ENCODE data around the gene RARB. TPM values are rescaled to one million over a fixed set of nuclear protein-coding genes. Genes with fewer than 3 reads are reported as not detected.

The RARB gene
- total RNA-seq, 1 donor from 2014 or later: 5.6 TPM

DNA sequence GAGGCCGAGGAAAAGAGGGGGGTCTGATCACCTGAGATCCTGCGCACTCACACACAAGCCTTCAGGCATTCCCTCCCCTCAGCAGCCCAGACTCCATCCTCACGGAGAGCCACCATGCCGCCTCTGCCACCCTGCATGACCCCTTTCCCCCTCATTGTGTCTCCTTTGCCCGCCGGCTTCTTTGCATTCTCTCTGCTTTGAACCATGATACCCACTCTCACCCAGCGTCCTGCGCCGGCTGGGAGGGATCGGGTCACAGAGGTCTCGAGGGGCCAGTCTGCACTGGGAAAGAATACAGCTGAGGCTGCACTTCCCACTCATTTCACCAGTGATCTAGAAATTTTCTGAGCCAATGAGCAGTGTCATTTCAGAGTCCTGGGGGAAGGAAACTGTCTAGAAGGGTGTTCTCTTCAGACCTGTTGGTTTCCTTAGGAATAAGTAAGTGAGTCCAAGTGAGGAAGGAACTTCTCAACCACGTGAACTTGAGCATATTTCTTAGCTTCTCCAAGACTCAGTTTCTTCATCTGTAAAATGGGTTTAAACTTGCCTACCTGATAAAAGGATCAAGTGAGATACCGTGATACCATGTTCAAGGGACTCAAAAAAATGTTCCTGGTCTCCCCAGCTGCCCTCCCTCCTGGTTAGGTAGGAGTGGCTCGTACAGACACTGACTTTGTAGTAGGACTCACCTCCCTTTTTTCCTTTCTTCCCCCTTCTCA is 139.9 kb downstream of the RARB start:
- DNase-seq (no peak), ATAC-seq (no peak)
- H3K4me3 ChIP-seq: no peak overlapping the region
- TF ChIP-seq, protein P1, sequence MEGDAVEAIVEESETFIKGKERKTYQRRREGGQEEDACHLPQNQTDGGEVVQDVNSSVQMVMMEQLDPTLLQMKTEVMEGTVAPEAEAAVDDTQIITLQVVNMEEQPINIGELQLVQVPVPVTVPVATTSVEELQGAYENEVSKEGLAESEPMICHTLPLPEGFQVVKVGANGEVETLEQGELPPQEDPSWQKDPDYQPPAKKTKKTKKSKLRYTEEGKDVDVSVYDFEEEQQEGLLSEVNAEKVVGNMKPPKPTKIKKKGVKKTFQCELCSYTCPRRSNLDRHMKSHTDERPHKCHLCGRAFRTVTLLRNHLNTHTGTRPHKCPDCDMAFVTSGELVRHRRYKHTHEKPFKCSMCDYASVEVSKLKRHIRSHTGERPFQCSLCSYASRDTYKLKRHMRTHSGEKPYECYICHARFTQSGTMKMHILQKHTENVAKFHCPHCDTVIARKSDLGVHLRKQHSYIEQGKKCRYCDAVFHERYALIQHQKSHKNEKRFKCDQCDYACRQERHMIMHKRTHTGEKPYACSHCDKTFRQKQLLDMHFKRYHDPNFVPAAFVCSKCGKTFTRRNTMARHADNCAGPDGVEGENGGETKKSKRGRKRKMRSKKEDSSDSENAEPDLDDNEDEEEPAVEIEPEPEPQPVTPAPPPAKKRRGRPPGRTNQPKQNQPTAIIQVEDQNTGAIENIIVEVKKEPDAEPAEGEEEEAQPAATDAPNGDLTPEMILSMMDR (IDR thresholded peaks at IDR 0.05): no peak
- no peak overlapping the region for H3K27ac ChIP-seq
- H3K9me3 ChIP-seq: no peaks in the 10 kb centered on the region
- H3K4me1 ChIP-seq: no peaks in the 10 kb centered on the region
- H3K27me3 ChIP-seq (ENCODE audit: low read depth): no peaks in the 10 kb centered on the region
- peaks cover 4% of the 10 kb centered on the region for H3K36me3 ChIP-seq
- intact Hi-C loops (cut with DNase I): no loop called here

DNA sequence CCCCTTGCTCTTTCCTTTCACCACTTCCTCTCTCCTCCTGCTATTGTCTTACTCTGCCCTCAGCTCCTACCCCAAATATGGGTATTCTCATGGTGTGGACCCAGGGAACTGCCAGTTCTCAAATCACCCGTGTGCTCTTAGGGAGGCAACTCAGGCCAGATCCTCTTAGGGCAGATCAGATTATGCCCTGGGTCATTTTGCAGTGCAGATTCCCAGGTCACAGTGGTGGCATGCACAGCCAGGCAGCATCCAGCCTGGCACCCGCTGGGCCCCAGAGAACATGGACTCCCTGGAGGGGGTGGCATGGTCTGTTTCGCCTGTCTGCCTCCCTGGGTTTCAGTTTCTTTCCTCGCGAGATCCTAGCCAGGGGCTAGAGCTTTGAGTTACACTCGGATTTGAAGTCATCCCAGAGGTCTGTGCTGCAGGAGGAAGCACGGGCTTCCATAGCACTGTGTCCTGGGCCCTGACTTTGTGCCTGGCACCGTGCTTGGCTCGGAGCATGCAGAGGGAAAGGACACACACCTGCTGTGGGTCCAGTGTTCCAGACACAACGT is 140.5 kb downstream of the RARB start:
- H3K36me3 ChIP-seq: peaks cover 4% of the 10 kb centered on the region
- H3K4me3 ChIP-seq: no peak overlapping the region
- DNase-seq (no peak), ATAC-seq (no peak)
- intact Hi-C loops (cut with DNase I): no loop called here
- TF ChIP-seq, protein P1 (IDR thresholded peaks at IDR 0.05): no peak
- no peaks in the 10 kb centered on the region for H3K4me1 ChIP-seq
- no peaks in the 10 kb centered on the region for H3K27me3 ChIP-seq (ENCODE audit: low read depth)
- H3K27ac ChIP-seq: no peak overlapping the region
- no peaks in the 10 kb centered on the region for H3K9me3 ChIP-seq

DNA sequence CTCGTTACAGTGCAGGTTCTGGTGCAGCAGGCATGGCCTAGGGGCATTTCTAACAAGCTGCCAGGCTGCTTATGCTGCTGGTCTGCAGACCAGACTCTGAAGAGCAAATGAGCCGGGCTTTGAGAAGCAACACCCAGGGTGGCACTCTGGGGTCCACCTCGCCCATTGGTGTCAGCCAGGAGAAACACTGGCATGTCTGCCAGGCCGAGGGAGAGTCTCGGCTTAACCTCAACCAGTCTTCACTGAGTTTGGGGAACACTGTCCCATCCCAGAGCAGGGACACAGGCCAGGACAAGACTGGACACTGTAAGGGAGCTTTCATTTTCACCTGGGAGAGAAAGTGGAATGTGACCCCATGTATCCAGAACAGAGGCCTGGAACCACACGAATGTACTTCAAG is 143.2 kb downstream of the RARB start:
- no peak for ATAC-seq
- Histone ChIP-seq H3K9me3 (no peaks in the 10 kb centered on the region), H3K4me1 (no peaks in the 10 kb centered on the region), H3K27me3 (ENCODE audit: low read depth) (no peaks in the 10 kb centered on the region), H3K27ac (no peak overlapping the region), H3K4me3 (no peak overlapping the region), H3K36me3 (peaks cover 4% of the 10 kb centered on the region)
- TF ChIP-seq, protein P1 (IDR thresholded peaks at IDR 0.05): no peak
- DNase-seq: no peak
- intact Hi-C loops (cut with DNase I): no loop called here

DNA sequence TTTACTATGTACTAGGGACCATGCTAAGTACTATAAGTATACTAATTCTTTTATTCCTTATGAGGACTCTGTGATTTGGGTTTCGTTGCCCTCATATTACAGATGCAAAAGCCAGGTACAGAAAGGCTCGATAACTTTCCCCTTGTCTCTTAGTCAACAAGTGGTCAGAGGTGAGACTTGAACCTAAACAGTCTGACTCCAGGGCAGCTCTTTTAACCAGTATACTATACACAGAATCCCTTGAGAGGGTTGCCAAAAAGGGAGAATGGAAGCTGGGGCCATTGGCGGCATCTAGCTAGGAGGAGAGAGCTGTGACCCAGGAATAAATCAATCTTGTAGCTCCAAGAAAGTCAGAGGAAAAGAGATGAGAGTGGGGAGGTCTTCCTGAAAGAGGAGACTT is 144.3 kb downstream of the RARB start:
- no peaks in the 10 kb centered on the region for H3K9me3 ChIP-seq
- no peak for ATAC-seq
- H3K27me3 ChIP-seq (ENCODE audit: low read depth): no peaks in the 10 kb centered on the region
- DNase-seq: no peak
- no peak overlapping the region for H3K27ac ChIP-seq
- intact Hi-C loops (cut with DNase I): no loop called here
- peaks cover 4% of the 10 kb centered on the region for H3K36me3 ChIP-seq
- H3K4me1 ChIP-seq: no peaks in the 10 kb centered on the region
- TF ChIP-seq, protein P1 (IDR thresholded peaks at IDR 0.05): no peak
- no peak overlapping the region for H3K4me3 ChIP-seq

DNA sequence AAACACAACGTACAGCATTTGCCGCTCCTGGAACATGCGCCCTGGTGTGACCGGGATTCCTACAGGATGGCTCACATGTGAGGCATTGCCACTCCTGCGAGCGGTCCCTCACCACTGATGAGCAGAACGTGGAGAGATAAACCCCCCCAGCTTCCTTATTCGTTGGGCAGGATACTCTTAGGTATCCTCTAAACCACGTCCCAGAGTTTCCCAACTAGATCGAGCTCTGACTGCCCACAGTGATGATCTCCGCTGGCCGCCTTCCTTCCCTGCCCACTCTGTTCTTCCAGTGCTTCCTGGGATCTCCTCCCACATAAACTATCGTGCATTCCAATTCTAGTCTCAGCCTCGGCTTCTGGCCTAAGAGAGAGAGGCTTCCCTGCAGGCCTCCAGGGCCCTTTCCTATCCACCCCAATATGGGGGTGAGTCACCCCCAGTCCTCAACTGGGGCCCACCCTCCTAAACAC is 144.9 kb downstream of the RARB start:
- H3K9me3 ChIP-seq: no peaks in the 10 kb centered on the region
- H3K27ac ChIP-seq: no peak overlapping the region
- DNase-seq (no peak), ATAC-seq (no peak)
- TF ChIP-seq, protein P1 (IDR thresholded peaks at IDR 0.05): no peak
- no peak overlapping the region for H3K4me3 ChIP-seq
- peaks cover 4% of the 10 kb centered on the region for H3K36me3 ChIP-seq
- no peaks in the 10 kb centered on the region for H3K27me3 ChIP-seq (ENCODE audit: low read depth)
- intact Hi-C loops (cut with DNase I): no loop called here
- H3K4me1 ChIP-seq: no peaks in the 10 kb centered on the region
